NCI-H748 (cell line): ENCODE data around the gene AHDC1.
A peak's percentile ranks its signal among the peaks of the same experiment; 100 is the strongest.

ENCODE experiments used
- DNase-seq: peaks from one replicate; lab custom pipeline; 2025; ENCODE audit not compliant: unreplicated experiment; lab: John Stamatoyannopoulos, UW

The AHDC1 gene

DNA sequence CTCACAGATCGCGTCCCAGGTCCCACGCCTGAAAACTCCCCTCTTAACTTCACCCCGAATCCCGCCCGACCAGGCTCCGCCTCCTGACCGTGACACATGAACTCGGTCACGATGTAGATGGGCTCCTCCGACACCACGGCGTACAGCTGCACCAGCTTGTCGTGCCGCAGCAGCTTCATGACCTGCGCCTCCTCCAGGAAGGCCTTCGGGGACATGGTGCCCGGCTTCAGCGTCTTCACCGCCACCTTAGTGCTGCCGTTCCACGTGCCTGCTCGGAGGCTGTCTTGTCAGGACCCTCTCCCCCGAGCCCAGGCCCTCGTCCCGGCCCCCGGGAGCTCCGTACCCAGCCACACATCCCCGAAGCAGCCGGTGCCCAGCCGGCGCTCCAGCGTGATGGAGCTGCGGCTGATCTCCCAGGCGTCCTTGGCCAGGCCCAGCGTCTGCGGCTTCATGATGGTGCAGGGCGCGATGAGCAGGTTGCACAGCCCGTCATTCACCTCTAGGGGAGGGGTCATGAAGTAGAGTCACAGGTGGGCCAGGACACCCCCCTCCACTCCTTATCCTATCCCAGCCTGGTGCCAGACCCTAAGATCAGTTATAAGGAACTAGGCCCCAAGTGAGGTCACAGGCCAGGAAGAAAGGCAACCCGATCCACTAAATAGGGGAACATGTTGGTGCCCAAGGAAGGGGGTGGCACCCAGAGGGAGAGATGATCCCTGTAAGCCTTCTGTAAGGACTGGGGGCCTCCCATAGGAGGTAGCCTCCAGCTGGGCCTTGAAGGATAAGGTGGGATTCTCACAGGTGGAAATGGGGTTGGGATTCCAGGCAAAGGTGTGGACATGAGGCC is 11.6 kb upstream of the AHDC1 start:
- DNase-seq = no peak

DNA sequence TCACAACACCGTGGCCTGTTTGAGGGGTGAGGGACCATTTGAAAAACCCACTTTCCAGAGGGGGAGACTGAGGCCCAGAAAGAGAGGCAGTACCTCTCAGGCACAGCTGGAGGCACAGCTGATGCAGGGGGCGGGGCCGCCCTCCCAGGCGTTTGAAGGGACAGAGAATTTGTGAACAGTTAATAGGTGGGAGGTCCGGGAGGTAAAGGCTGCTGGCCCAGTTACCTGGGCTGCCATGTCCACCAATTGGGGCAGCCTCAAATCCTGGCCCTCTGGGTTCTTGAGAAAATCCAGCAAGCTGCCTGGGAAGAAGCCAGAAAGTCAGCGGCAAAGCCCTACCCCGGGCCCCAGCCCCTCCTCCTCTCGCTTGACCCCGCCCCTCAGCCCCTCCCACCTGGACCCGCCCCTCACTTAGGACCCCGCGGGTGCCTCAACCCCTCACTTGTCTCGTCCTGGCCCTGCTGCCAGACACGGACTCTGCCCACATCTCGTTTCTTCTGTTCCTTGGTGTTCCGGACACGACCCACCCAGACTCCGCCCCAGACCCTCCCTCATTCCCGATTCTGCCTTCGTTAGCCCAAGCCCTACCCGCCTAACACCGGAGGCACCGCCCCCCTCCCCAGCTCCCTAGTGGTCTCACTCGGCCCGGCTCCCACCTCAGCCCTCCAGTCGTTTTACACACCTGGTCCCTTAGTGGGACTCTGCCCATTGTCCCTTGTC is 10.8 kb upstream of the AHDC1 start:
- DNase-seq = no peak

DNA sequence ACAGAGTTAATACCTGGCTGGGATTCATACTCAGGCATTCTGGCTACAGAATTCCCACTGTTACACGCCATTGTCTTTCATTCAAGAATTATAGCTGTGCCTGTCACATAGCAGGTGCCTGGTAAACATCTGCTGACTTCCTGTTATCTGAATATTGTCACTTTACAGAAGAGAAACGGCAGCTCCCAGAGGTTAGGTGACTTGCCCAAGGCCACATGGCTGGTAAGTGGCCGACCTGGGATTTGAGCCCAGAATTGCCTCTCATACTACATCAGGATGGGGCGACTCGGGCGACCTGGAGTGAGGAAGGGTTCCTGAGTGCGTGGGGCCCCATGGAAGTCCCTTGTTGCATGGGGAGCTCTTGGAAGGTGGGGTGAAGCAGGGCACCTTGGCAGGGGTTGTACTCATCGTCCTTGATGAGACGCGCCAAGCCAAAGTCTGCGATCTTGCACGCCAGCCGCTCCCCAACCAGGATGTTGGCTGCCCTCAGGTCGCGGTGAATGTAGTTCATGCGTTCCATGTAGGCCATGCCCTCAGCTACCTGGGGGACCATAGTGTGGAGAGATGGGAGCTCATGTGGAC is 10.2 kb upstream of the AHDC1 start:
- DNase-seq = no peak

DNA sequence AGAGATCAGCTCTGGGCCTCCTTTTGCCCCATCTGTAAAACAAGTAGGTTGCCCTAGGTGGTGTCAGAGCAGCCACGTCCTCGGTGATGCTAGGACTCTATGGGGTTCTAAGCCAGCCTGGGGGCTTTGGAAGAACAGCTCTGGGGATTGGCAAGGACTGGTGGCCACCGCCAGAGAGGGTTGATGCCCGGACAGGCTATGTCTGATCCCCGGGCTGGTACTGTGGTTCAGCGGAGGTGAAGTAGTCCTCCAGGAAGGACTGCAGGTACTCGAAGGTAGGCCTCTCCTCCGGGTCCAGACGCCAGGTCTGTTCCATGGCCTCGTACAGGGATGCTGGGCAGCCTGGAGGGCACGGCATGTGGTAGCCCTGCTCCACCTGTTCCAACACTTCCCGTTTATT is 8.8 kb upstream of the AHDC1 start:
- no peak for DNase-seq

DNA sequence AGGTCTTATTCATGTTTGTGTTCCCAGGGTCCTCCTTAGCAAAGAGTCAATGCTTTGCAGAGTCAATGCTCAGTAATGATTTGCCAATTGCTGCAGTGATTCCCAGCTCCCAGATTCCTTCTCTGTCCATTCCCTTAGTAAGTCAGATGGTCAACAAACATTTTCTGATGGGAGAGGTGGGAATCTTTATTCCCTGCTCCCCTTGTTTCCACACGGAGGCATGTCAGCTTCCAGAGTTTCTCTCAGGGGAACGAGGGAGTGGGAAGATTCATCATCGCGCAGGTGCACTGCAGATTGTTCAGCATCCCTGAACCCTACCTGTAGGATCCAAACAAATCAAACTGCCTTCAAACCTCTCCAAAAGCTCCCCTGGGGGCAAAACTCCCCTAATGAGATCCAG is 7.5 kb upstream of the AHDC1 start:
- no peak for DNase-seq

DNA sequence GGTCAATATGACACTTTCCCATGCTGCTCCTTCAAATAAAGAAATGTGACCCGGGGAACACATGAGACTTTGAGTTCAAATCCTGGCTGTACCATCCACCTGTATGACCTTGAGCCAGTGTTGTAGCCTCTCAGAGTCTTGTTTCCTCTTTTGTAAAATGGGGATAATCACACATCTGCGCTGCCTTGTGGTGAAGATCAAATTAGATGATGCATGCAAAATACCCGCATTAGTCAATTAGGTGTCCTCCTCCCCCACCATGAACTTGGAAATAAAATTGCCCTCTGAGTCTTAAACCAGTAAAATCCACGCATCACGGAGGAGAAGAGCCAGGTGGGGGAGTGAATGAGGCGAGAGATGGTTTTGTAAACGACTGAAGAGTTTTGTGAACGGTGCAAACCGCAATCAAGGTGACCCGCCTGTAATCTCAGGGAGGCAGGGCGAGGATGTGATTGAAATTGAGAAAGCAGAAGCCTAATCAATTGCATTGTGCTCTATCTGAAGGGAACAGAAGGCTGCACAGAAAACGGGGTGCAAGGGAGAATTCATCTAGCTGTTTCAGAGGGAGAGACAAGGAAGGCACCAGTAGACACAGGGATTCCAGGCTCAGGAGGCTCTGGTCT is 5.8 kb upstream of the AHDC1 start:
- DNase-seq = no peak

DNA sequence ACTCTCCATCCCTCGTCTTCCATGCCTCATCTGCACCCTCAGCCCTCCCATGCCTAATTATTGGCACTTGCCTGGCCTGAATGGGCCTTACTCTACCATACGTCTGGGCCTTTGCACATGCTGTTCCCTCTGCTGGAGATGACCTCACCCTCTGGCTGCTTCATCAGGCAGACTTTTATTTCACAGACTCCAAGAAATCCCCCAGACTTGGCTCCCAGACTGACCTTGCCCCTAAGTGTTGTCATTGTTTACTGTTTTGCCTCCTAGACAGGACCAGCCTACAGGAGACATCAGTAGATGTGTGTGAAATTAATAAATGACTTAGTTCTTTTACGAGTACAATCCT is 5.2 kb upstream of the AHDC1 start:
- DNase-seq = no peak

DNA sequence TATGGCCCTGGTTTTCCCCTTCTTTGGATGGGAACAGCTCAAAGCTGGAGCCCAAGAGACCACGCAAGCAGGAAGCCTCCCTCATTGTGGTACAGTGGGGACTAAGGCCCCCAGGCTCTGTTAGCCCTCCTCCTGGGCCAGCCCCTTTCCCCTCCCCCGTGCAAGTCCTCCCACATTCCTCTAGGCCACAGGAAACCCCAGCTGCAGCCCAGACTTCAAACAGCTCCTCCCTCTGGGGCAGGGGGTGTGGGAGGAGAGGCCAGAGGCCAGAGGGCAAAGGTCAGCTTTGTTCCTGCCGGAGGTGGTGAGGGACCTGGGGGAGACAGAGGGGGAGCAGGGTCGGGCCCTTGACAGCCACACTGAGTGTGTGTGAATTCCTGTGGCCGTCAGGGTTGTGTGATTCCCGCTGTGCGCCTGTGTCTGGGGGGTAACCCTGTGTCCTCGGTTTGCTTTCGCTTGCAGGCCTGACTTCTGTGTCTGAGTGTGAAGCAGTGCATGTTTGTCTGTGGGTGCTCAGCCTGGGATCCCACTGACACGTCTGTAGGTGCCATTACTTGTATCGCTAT is 3.4 kb upstream of the AHDC1 start:
- no peak for DNase-seq

DNA sequence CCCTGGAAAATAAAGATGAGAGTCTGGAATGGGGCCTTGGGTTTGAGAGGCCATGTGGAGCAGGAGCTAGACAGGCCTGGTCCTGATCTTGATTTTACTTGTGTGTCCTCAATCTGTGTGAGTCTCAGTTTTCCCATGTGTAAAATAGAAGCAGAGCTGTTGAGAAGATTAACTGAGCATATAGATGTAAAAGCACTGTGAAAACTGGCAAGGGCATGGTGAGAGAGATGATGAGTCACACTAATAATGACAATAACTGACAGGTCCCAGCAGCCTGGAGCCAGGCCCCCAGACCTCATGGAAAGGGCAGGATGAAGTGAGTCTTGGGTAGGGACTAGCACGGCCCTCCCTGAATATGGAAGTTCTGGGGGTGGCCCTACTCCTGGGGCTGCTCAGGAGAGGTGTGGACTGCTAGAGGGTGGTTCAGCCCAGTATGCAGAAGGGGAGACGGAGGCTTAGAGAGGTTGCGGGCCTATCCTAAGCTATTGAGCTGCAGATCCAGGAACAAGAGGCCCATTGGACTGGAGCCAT is 2.8 kb upstream of the AHDC1 start:
- no peak for DNase-seq

DNA sequence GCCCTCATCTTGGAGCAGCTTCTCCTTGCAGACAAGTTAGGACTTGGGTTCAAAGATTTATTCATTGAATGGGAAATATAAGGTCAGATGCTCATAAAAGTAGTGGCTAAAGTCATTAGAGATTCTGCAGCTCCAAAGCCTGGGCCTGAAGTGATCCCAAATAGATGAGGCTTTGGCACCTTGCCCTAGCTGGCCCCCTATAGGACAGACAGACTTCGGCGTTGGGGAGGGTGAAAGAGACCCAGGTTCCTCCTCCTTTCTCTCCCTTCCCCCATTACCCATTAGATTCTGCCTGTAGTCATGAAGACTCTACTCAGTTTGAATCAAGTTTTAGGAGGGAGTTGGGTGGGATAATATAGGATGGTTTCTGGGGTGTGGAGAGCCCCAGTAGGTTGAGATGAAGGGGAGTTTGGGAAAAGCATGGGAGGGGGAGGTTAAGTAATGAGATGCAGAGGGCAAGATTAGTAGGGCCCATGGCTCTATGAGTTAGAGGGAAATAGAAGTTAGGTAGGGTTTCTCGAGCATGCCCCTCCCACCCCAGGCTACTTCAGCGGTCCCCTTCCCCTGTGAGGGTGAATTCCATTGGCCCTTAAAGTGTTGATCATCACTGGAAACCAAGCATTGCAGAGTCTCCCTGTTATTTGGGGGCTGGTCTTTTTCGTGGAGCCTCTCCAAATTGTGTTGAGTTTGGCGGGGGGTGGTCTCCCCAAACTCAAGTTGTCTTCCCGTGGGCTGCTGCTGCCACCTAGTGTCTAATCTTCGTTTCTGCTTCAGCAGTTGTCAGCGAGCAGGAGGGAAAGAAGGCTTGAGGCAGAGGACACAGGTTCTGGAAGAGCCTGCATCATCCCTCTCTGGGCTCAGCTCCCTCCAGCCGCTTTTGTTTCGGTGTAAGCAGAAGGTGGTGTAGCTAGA is 2.1 kb upstream of the AHDC1 start:
- peak; percentile 46 for DNase-seq

DNA sequence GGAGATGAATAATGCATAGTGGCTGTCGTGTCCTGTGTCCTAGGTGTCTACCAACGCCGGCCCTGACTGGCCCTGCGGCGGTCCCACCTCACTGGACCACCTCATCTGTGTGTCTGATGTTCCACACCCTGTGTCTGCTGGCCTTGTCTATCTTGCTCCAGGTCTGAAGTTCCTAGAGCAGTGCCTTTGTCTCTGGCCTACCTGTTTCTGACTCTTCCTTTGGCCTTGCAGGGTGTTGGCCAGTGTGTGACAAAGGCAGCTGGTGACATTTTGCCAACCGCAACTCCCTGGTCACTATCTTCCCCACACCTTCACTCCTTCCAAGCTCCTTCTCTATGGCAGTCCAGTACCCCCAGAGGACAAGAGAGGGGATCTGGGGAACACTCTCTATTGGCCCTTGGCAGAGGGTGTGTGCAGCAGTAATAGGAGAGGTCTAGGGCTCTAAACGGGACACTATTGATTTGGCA is 1.4 kb upstream of the AHDC1 start:
- DNase-seq = no peak

DNA sequence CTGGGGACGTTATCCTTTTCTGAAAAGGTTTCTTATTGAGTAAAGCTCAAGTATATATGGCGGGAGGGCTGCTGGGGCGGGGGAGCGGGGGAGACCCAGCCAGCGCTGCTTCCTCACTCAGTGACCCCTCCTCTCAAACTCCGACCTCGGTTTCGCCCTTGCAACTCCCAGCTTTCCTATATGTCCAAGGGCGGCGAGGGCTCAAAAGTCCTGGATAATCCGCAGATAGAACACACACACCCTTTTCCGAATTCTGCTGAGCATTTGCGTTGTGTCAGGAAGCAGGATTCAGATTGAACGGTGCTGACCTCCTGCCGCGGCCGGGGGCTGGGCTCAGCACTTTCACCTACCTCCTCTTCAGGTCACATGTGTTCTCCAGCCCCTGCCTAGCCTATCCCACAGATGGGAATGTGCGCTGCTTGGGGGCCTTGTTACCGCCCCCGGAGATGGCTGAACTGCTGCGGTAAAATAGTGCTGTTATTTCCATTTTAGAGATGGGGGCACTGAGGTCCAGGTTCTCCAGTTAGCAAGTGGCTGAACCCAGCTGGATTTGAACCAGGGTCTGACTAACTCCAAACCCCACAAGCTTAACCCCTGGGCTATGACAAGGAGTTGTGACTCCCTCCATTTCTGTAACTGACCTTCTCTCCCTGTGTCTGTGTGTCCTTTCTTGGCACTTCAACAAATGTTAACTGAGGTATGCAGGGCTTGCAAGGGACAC is 795 bp upstream of the AHDC1 start:
- peak; percentile 27 for DNase-seq

DNA sequence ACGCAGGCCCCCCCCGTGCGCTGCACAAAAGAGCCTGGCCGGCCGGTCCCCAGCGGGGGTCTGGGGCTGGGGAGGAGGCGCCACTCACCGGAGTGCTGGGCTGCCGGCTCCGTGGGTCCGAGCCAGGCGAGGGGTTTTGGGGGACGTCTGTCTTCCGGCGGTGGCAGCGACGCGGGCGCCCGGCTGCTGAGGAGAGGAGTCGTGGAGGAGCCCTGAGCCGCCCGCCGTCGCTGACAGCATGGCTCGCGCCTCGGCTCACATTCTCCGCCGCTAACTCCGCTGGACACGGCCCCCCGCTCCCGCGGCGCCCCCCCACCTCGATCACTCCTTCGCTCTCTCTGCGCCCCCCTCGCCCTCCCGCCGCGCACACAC is 649 bp downstream of the AHDC1 start:
- DNase-seq = peak; percentile 53

DNA sequence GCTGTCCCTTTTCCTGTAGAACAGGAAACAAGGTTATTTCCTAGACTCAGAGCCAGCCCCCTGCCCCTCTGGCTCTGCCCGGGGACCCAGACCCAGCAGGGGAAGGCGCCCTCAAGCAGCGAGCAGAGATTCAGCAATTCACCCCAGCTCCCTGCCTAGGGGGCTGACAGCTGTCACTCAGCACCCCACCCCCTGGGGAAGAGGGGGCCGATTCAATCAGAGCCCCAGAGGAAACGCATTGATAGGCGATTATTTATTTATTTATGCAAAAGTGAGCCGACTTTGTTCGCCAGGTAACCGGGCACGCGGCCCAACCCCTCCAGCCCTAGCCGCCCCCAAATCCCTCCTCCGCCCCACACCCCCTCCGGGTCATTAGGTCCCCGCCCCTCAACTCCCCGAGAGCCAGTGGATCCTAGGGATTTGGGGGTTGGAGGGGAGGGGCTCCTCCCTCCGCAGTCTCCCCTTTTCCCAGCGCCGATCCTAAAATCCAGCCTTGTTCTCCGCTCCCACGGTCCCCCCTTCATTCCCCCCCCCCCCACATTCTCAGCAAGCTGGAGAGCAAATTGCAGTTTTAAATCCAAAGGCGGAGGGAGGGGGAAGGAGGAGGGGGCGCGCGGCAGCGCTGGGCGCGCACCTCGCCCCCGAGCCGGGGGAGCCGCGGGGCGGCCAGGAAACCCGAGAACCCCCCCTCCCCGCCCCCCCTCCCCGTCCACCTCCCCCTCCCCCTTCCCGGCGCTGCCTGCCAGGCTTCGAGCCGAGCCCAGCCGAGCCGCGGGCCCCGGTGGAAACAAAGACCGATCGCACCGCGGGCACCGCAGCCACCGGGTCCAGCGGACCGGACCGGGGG is 1.3 kb downstream of the AHDC1 start:
- DNase-seq = peak; percentile 53

DNA sequence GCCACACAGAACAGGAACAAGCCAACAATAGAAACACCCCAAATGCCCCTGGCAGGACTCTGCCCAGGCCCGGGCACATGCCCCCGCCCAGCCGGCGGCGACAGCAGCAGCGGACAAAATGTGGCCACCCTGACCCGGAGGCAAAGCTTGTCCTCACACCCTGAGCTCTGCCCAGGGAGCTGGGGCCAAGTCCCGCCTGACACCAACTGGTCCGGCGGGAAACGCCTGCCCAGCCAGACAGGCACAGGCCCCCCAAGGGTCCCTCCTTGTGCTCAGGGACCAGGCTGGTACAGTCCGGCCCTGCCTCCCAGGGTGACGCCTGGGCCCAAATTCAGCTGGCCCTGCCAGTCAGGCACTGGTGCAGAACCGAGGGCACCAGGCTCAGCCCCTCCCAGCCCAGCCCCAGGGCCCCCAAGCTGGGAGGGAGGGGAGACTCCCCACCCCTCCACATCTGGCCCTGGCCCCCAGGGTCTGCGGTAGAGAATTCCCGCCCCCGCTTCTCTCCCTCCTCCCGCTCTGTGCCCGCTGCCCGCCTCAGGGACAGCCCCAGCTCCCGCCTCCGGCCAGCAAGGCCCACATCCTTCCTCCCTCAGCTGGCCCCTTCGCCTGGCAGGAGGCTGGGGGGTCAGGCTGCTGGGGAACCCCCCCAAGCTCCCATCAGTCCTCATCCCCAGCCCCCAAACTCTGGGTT is 2.0 kb downstream of the AHDC1 start:
- DNase-seq = no peak

DNA sequence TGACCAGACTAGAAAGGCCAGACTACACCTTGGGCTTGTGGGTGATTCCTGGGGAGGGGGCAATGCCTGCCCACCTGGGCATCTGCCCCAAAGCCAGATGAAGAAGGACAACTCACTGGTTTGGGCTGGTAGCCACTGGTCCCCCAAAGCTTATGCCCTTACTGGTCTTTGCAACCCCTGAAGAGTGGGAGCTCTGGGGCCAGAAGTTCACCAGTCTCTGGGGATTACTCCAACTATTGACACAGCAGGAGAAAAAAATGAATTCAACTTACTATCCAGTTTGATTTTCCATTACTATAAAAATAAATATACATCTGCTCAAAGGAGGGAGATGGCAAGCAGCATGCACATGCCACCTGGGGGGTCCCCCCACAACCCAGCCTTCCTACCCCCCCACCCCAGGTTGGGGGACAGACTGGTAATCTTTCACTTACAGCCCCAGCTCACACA is 2.6 kb downstream of the AHDC1 start:
- DNase-seq = no peak

DNA sequence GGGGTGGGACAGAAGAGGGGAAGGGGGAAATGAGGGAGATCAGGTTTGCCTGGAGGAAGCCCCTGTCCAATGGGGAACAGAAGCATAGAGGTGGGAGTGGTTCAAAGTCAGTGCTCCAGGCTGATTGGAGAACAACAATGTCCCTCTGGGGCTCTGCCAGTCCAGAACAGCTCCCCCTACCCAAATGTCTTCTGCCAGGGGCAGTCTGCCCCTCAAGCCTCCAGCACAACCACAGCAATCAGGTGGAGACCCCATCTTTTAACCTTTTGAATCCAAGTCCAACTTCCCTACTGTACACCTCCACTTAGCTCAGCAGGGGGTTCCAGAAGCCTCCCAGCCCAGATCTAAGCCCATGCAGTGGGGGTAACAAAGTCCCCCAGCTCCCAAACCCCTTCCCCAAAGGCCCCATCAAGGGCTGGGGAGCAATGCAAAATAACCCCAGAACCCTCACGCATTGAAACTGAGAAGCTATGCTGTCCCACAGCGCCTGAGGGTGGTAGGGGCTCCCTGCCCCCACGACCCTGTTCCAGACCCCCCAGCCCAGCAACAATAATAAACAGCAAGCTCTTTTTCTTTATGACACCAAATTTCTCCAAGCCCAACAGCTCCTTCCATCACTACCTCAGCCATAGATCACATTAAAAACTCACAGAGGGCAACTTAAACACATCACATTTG is 3.3 kb downstream of the AHDC1 start:
- DNase-seq = peak; percentile 6
